ENCODE results near the gene NNT. TPM values are rescaled to one million over a fixed set of nuclear protein-coding genes. Genes with fewer than 3 reads are reported as not detected.

Gene NNT
- total and polyA plus RNA-seq, 2 of the 13 experiments (the other 11 are each of a cell fraction or from before 2014, with no cell fraction given): 21.1 to 58.0 TPM

DNA sequence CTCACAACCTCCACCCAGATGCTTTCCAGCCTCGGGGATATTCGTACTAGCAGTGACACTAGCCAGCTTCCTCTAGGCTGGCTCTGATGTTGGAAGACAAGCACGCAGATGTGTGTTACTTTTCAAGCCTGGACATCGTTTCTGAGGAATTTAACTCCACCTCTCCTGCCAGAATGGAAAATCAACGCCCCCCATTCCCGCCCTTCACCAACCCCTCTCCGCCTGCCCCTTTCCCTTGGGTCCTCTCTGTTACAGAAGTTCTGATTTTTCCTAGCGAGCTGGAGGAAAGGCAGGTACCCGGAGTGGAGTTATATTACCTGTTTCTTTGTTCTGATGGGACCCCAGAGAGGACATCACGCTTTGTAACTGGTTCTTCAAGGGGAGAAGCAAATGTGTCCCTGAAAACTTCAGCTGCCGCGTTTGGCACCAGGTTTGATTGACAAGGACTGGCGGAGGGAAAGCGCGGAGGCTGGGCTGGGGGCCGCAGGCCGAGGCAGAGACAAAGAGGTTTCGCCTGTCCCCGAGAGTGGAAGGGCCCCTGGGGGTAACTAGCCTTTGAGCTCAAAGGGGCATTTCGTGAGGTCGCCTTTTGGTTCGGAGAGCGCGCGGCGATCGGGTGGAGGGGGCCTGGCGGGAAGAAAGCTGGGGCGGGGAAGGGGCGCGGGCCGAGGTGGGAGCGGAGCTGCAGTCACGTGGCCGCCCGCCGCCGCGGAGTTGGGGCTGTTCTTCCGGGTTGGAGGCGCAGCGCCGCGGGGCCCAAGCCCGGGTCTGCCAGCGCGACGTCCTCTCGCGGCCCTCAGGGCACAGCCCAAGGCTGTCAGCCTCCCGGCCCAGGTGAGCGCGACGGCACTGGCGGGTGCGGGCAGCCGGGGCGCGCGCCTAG is at the start of gene NNT (continued):
- TF ChIP-seq RBM39 (IDR thresholded peaks at IDR 0.05; ENCODE audit: low read depth, low read length, poor library complexity, severe bottlenecking) (no peak), TRIM24 (CRISPR knock-in tag; IDR thresholded peaks at IDR 0.05) (no peak), ZNF431 (CRISPR knock-in tag; IDR thresholded peaks at IDR 0.05; ENCODE audit: borderline replicate concordance, low read depth) (peak; percentile 60; the same call in 1 of the 2 replicates), ZNF337 (CRISPR knock-in tag; IDR thresholded peaks at IDR 0.05; ENCODE audit: borderline replicate concordance, low read depth) (no peak), PHB2 (IDR thresholded peaks at IDR 0.05; ENCODE audit: partially characterized antibody) (no peak), ZFP41 (CRISPR knock-in tag; IDR thresholded peaks at IDR 0.05; ENCODE audit: borderline replicate concordance) (no peak), FOXM1 (CRISPR knock-in tag; IDR thresholded peaks at IDR 0.05) (0 out of 2 replicates have a peak, but pooled peaks have one; percentile 9), KDM3A (CRISPR knock-in tag; IDR thresholded peaks at IDR 0.05; ENCODE audit: low read depth) (0 out of 2 replicates have a peak, but pooled peaks have one; percentile 54), ZNF547 (CRISPR knock-in tag; IDR thresholded peaks at IDR 0.05) (no peak), NR1H2 (CRISPR knock-in tag; IDR thresholded peaks at IDR 0.05; ENCODE audit: borderline replicate concordance, low read depth) (no peak), POLR2AphosphoS2 (IDR thresholded peaks at IDR 0.05; ENCODE audit: low read depth, low read length) (no peak), ZSCAN21 (CRISPR knock-in tag; IDR thresholded peaks at IDR 0.05; ENCODE audit: borderline replicate concordance) (peak; percentile 69; the same call in 1 of the 2 replicates), HOXA5 (CRISPR knock-in tag; IDR thresholded peaks at IDR 0.05) (peak; percentile 93), ZNF780A (CRISPR knock-in tag; IDR thresholded peaks at IDR 0.05) (no peak), ZNF335 (CRISPR knock-in tag; IDR thresholded peaks at IDR 0.05) (no peak), TBL1XR1 (IDR thresholded peaks at IDR 0.05; ENCODE audit: borderline replicate concordance, low read length, partially characterized antibody) (no peak), MAF1 (CRISPR knock-in tag; IDR thresholded peaks at IDR 0.05; ENCODE audit: borderline replicate concordance) (0 out of 2 replicates have a peak, but pooled peaks have one; percentile 49), ZNF644 (CRISPR knock-in tag; IDR thresholded peaks at IDR 0.05; ENCODE audit: low read depth) (no peak), ZNF382 (CRISPR knock-in tag; IDR thresholded peaks at IDR 0.05; ENCODE audit: borderline replicate concordance) (no peak)
- TF ChIP-seq, protein P1, sequence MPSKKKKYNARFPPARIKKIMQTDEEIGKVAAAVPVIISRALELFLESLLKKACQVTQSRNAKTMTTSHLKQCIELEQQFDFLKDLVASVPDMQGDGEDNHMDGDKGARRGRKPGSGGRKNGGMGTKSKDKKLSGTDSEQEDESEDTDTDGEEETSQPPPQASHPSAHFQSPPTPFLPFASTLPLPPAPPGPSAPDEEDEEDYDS (CRISPR knock-in tag; IDR thresholded peaks at IDR 0.05): 0 out of 2 replicates have a peak, but pooled peaks have one; percentile 29
- TF ChIP-seq, protein P2, sequence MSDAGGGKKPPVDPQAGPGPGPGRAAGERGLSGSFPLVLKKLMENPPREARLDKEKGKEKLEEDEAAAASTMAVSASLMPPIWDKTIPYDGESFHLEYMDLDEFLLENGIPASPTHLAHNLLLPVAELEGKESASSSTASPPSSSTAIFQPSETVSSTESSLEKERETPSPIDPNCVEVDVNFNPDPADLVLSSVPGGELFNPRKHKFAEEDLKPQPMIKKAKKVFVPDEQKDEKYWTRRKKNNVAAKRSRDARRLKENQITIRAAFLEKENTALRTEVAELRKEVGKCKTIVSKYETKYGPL (CRISPR knock-in tag; IDR thresholded peaks at IDR 0.05): peak; percentile 71; the same call in 1 of the 2 replicates
- TF ChIP-seq, protein P3, sequence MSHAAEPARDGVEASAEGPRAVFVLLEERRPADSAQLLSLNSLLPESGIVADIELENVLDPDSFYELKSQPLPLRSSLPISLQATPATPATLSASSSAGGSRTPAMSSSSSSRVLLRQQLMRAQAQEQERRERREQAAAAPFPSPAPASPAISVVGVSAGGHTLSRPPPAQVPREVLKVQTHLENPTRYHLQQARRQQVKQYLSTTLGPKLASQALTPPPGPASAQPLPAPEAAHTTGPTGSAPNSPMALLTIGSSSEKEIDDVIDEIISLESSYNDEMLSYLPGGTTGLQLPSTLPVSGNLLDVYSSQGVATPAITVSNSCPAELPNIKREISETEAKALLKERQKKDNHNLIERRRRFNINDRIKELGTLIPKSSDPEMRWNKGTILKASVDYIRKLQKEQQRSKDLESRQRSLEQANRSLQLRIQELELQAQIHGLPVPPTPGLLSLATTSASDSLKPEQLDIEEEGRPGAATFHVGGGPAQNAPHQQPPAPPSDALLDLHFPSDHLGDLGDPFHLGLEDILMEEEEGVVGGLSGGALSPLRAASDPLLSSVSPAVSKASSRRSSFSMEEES (CRISPR knock-in tag; IDR thresholded peaks at IDR 0.05): peak; percentile 58; the same call in 1 of the 2 replicates
- TF ChIP-seq, protein P4, sequence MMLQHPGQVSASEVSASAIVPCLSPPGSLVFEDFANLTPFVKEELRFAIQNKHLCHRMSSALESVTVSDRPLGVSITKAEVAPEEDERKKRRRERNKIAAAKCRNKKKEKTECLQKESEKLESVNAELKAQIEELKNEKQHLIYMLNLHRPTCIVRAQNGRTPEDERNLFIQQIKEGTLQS (CRISPR knock-in tag; IDR thresholded peaks at IDR 0.05): 0 out of 2 replicates have a peak, but pooled peaks have one; percentile 16
- TF ChIP-seq, protein P5, sequence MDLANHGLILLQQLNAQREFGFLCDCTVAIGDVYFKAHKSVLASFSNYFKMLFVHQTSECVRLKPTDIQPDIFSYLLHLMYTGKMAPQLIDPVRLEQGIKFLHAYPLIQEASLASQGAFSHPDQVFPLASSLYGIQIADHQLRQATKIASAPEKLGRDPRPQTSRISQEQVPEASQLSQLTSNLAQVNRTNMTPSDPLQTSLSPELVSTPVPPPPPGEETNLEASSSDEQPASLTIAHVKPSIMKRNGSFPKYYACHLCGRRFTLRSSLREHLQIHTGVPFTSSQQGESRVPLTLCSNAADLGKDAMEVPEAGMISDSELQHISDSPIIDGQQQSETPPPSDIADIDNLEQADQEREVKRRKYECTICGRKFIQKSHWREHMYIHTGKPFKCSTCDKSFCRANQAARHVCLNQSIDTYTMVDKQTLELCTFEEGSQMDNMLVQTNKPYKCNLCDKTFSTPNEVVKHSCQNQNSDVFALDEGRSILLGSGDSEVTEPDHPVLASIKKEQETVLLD (CRISPR knock-in tag; IDR thresholded peaks at IDR 0.05; ENCODE audit: low read depth): no peak; the same call in 1 of the 2 replicates

Measured in HepG2 (cell line).